Neural progenitor cell (in vitro differentiated cells): Measurements from ENCODE around the gene RUNX3. TPM values are rescaled to one million over a fixed set of nuclear protein-coding genes. Genes with fewer than 3 reads are reported as not detected.

Source experiments
- DNase-seq: peaks from one replicate; pipeline ENCODE4 v3.0.0-alpha.2; 2016; ENCODE audit warnings: low spot score
- H2AFZ ChIP-seq: fragments of 200-600 bp; sonication (generic); replicated peaks from 2 replicates; pipeline ENCODE4 v1.6.1; 2016; ENCODE audit warnings: antibody characterized with exemption
- H3F3A ChIP-seq: fragments of 200-600 bp; sonication (generic); 2 replicates; pipeline ENCODE4 v1.6.1; 2016; ENCODE audit warnings: antibody characterized with exemption, low read depth
- H3K27ac ChIP-seq: fragments of 200-600 bp; sonication (generic); 2 replicates; pipeline ENCODE4 v1.5.1; 2016; ENCODE audit warnings: mild to moderate bottlenecking
- H3K27me3 ChIP-seq: fragments of 200-600 bp; sonication (generic); 2 replicates; pipeline ENCODE4 v1.6.1; 2016; ENCODE audit warnings: mild to moderate bottlenecking, moderate library complexity
- H3K36me3 ChIP-seq: fragments of 200-600 bp; sonication (generic); 2 replicates; pipeline ENCODE4 v1.5.1; 2016
- H3K4me1 ChIP-seq: fragments of 200-600 bp; sonication (generic); 2 replicates; pipeline ENCODE4 v1.6.1; 2016; ENCODE audit warnings: mixed run types
- H3K4me2 ChIP-seq: fragments of 200-600 bp; sonication (generic); 2 replicates; pipeline ENCODE4 v1.6.1; 2016
- H3K4me3 ChIP-seq: fragments of 200-600 bp; sonication (generic); 2 replicates; pipeline ENCODE4 v1.5.1; 2016
- H3K79me2 ChIP-seq: fragments of 200-600 bp; sonication (generic); 2 replicates; pipeline ENCODE4 v1.6.1; 2016; ENCODE audit warnings: low read depth
- H3K9ac ChIP-seq: fragments of 200-600 bp; sonication (generic); 2 replicates; pipeline ENCODE4 v1.6.1; 2016
- H3K9me3 ChIP-seq: fragments of 200-600 bp; sonication (generic); 2 replicates; pipeline ENCODE4 v1.5.1; 2016; ENCODE audit warnings: low read depth
- H4K20me1 ChIP-seq: fragments of 200-600 bp; sonication (generic); 2 replicates; pipeline ENCODE4 v1.6.1; 2016; ENCODE audit warnings: low read depth
- H3K27ac Mint-ChIP-seq: 3 replicates; pipeline ENCODE4 v1.8.0; 2021; ENCODE audit warnings: mixed read lengths
- H3K27me3 Mint-ChIP-seq: 2 replicates; pipeline ENCODE4 v1.8.0; 2022; ENCODE audit warnings: low read depth, mild to moderate bottlenecking, inconsistent platforms, moderate library complexity, mixed read lengths; ENCODE audit not compliant: insufficient read depth
- H3K36me3 Mint-ChIP-seq: 3 replicates; pipeline ENCODE4 v1.8.0; 2021; ENCODE audit warnings: mixed read lengths
- H3K4me1 Mint-ChIP-seq: 3 replicates; pipeline ENCODE4 v1.8.0; 2021; ENCODE audit warnings: mixed read lengths
- H3K4me3 Mint-ChIP-seq: 3 replicates; pipeline ENCODE4 v1.8.0; 2021; ENCODE audit warnings: mild to moderate bottlenecking, moderate library complexity, mixed read lengths
- H3K9me3 Mint-ChIP-seq: 3 replicates; pipeline ENCODE4 v1.8.0; 2020; ENCODE audit warnings: mixed read lengths
- CTCF ChIP-seq: fragments of 200-600 bp; sonication (generic); IDR thresholded peaks from 2 replicates; pipeline ENCODE4 v1.5.1; 2017; ENCODE audit warnings: antibody characterized with exemption, mild to moderate bottlenecking
- EZH2 ChIP-seq: fragments of 200-600 bp; sonication (generic); IDR thresholded peaks from 2 replicates; pipeline ENCODE4 v1.6.1; 2017; ENCODE audit warnings: antibody characterized with exemption, mild to moderate bottlenecking, moderate library complexity
- EZH2phosphoT487 ChIP-seq: fragments of 200-600 bp; sonication (generic); IDR thresholded peaks from 2 replicates; pipeline ENCODE4 v1.6.1; 2017; ENCODE audit warnings: antibody characterized with exemption
- total RNA-seq: library from RNA; depleted of rRNA; stranded (reverse); fragments of >200 nt; gene quantifications from 2 replicates; pipeline ENCODE4 v1.2.3, GENCODE V29; 2015; ENCODE audit warnings: low replicate concordance

Gene RUNX3
- total RNA-seq, 1 donor from 2014 or later = not detected

DNA sequence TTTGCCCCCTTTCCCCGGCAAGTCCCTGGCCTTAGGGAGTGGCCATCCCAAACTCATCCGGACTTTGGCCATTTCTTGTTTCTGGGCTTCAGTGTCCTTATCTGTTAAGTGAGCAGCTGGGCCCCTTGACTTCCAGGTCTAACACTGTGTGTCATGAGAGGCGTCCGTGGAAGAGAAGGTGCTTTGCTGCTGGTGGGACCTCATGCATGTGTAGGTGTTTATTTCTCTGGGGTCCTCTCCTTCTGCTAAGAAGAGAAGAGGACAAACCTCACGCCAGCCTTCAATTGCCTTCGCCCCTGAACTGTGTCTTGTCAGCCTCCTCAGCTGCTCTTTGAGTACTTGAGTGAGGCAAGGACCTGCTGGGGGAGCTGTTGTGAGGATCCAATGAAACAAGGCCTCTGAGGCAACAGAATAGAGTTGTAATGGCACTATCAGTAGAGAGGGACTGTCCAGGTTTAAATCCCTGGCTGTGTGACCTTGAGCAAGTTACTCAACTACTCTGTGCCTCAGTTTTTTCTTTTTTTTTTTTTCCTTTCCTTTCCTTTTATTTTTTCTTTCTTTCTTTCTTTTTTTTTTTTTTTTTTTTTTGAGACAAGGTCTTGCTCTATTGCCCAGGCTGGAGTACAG lies 72.5 kb downstream of the RUNX3 start:
- DNase-seq = peak; percentile 31
- Mint-ChIP-seq H3K36me3 (no peaks in the 10 kb centered on the region), H3K27ac (no peak overlapping the region), H3K4me1 (peaks cover 2% of the 10 kb centered on the region), H3K4me3 (no peak overlapping the region), H3K27me3 (peaks cover 4% of the 10 kb centered on the region), H3K9me3 (no peaks in the 10 kb centered on the region)
- Histone ChIP-seq H3K4me1 (peaks cover 6% of the 10 kb centered on the region), H3K79me2 (no peaks in the 10 kb centered on the region), H2AFZ (no peak overlapping the region), H3F3A (no peaks in the 10 kb centered on the region), H3K4me3 (no peak overlapping the region), H4K20me1 (no peaks in the 10 kb centered on the region), H3K4me2 (no peak overlapping the region), H3K9ac (no peak overlapping the region), H3K27ac (no peak overlapping the region), H3K27me3 (no peaks in the 10 kb centered on the region), H3K9me3 (no peaks in the 10 kb centered on the region), H3K36me3 (no peaks in the 10 kb centered on the region)
- TF ChIP-seq EZH2 (no peak), CTCF (peak; percentile 13)

GRCh38 chr1:24856787-24857506 lies 73.1 kb downstream of the RUNX3 start:
- TF ChIP-seq EZH2 (no peak), EZH2phosphoT487 (no peak), CTCF (no peak)
- Histone ChIP-seq H3K9ac (no peak overlapping the region), H4K20me1 (no peaks in the 10 kb centered on the region), H3K9me3 (no peaks in the 10 kb centered on the region), H3K4me1 (no peaks in the 10 kb centered on the region), H3F3A (no peaks in the 10 kb centered on the region), H3K27ac (no peak overlapping the region), H3K79me2 (no peaks in the 10 kb centered on the region), H3K36me3 (no peaks in the 10 kb centered on the region), H2AFZ (no peak overlapping the region), H3K4me3 (no peak overlapping the region), H3K27me3 (no peaks in the 10 kb centered on the region), H3K4me2 (no peak overlapping the region)
- DNase-seq = no peak
- no peaks in the 10 kb centered on the region for H3K4me1 Mint-ChIP-seq
- H3K27me3 Mint-ChIP-seq = peaks cover 4% of the 10 kb centered on the region
- no peaks in the 10 kb centered on the region for H3K9me3 Mint-ChIP-seq
- no peaks in the 10 kb centered on the region for H3K36me3 Mint-ChIP-seq
- no peak overlapping the region for H3K27ac Mint-ChIP-seq
- no peak overlapping the region for H3K4me3 Mint-ChIP-seq

GRCh38 chr1:24855474-24855873 lies 74.6 kb downstream of the RUNX3 start:
- no peaks in the 10 kb centered on the region for H4K20me1 ChIP-seq
- TF ChIP-seq EZH2 (no peak), EZH2phosphoT487 (no peak)
- H3K4me1 ChIP-seq = no peaks in the 10 kb centered on the region

DNA sequence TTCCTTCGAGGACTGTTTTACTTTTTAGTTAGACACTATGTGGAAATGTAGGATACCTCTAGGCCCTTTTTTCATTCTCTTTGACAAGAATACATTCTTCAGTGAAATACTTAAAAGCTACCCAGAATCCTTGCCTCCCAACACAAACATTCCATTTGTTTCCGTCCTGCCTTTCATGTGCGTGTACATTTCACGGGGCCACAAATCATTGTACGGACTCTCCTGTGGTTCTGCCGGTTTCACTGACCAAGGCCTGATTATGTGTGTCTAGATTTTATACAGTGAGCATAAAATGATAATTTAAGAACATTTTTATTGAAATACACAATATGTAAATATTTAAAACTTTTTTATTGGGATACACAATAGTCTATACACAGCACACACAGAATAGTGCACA lies 76.4 kb downstream of the RUNX3 start:
- H2AFZ ChIP-seq = no peak overlapping the region
- H3K27ac ChIP-seq = no peak overlapping the region
- peaks cover 3% of the 10 kb centered on the region for H3K4me1 ChIP-seq
- H3K9me3 Mint-ChIP-seq = no peaks in the 10 kb centered on the region
- DNase-seq = no peak
- no peak overlapping the region for H3K4me3 ChIP-seq
- no peak overlapping the region for H3K27ac Mint-ChIP-seq
- peaks cover 6% of the 10 kb centered on the region for H3F3A ChIP-seq
- H3K4me2 ChIP-seq = no peak overlapping the region
- TF ChIP-seq EZH2 (no peak), EZH2phosphoT487 (no peak), CTCF (no peak)
- no peaks in the 10 kb centered on the region for H3K9me3 ChIP-seq
- no peak overlapping the region for H3K9ac ChIP-seq
- H3K79me2 ChIP-seq = no peaks in the 10 kb centered on the region
- H3K36me3 ChIP-seq = no peaks in the 10 kb centered on the region
- H3K27me3 ChIP-seq = peaks cover 15% of the 10 kb centered on the region
- peaks cover 14% of the 10 kb centered on the region for H3K27me3 Mint-ChIP-seq
- peaks cover 15% of the 10 kb centered on the region for H3K4me1 Mint-ChIP-seq
- no peak overlapping the region for H3K4me3 Mint-ChIP-seq
- peaks cover 9% of the 10 kb centered on the region for H4K20me1 ChIP-seq
- H3K36me3 Mint-ChIP-seq = no peaks in the 10 kb centered on the region

More at GRCh38 chr1:24855474-24855873, 74.6 kb downstream of the RUNX3 start:
- Histone ChIP-seq H3K4me2 (no peak overlapping the region), H3K9ac (no peak overlapping the region), H3K4me3 (no peak overlapping the region), H2AFZ (no peak overlapping the region), H3K9me3 (no peaks in the 10 kb centered on the region), H3K27me3 (no peaks in the 10 kb centered on the region), H3K36me3 (no peaks in the 10 kb centered on the region), H3K27ac (no peak overlapping the region), H3F3A (no peaks in the 10 kb centered on the region), H3K79me2 (no peaks in the 10 kb centered on the region)
- H3K4me3 Mint-ChIP-seq = no peak overlapping the region
- no peaks in the 10 kb centered on the region for H3K36me3 Mint-ChIP-seq
- H3K4me1 Mint-ChIP-seq = peaks cover 3% of the 10 kb centered on the region
- H3K27me3 Mint-ChIP-seq = peaks cover 2% of the 10 kb centered on the region
- DNase-seq = no peak
- H3K27ac Mint-ChIP-seq = no peak overlapping the region
- no peaks in the 10 kb centered on the region for H3K9me3 Mint-ChIP-seq
